Bronchial epithelial cell (primary cell): ENCODE data around the gene ERVFRD-1. TPM values are rescaled to one million over a fixed set of nuclear protein-coding genes. Genes with fewer than 3 reads are reported as not detected.

Experiments
- DNase-seq: peaks from one replicate; pipeline ENCODE4 v3.0.0-alpha.2; 2010; ENCODE audit warnings: low read depth
- FAIRE-seq: peaks from 2 replicates; lab custom pipeline; 2011; peaks lifted over from hg19 to GRCh38; lab: Jason Lieb, UNC
- H3K27me3 ChIP-seq: 2 replicates; pipeline ENCODE4 v1.5.1; 2011; ENCODE audit warnings: low read length; ENCODE audit not compliant: control insufficient read depth, insufficient read depth
- H3K36me3 ChIP-seq: 2 replicates; pipeline ENCODE4 v1.5.1; 2011; ENCODE audit warnings: low read length; ENCODE audit not compliant: control insufficient read depth, insufficient read depth
- H3K4me3 ChIP-seq: 2 replicates; pipeline ENCODE4 v1.5.1; 2011; ENCODE audit warnings: mild to moderate bottlenecking, low read depth, low read length, control low read depth
- CTCF ChIP-seq: IDR thresholded peaks from 2 replicates; pipeline ENCODE4 v1.5.1; 2011; ENCODE audit warnings: mild to moderate bottlenecking, moderate library complexity, low read length, control low read depth, inconsistent platforms; ENCODE audit not compliant: insufficient read depth, severe bottlenecking
- total RNA-seq: library from RNA; depleted of rRNA; stranded (reverse); fragments of >200 nt; gene quantifications from 2 replicates; pipeline ENCODE4 v1.2.1, GENCODE V29; 2014

The ERVFRD-1 gene
- total RNA-seq, 1 donor from 2014 or later = not detected

- Histone ChIP-seq H3K36me3 (no peaks in the 10 kb centered on the region), H3K4me3 (no peak overlapping the region), H3K27me3 (no peaks in the 10 kb centered on the region)
- DNase-seq = peak; percentile 64
- no peak for FAIRE-seq
- no peak for TF ChIP-seq CTCF
Measured at GRCh38 chr6:11069760-11070159, 41.8 kb downstream of the ERVFRD-1 start.

- DNase-seq = no peak
- H3K27me3 ChIP-seq = no peaks in the 10 kb centered on the region
- FAIRE-seq = no peak
- H3K4me3 ChIP-seq = no peak overlapping the region
- TF ChIP-seq CTCF = no peak
- no peaks in the 10 kb centered on the region for H3K36me3 ChIP-seq
Measured at GRCh38 chr6:11067348-11067747, 44.2 kb downstream of the ERVFRD-1 start.

GRCh38 chr6:11066505-11067347, 44.8 kb downstream of the ERVFRD-1 start:
- H3K4me3 ChIP-seq = no peak overlapping the region
- H3K36me3 ChIP-seq = no peaks in the 10 kb centered on the region
- no peak for TF ChIP-seq CTCF
- DNase-seq = no peak
- no peaks in the 10 kb centered on the region for H3K27me3 ChIP-seq
- FAIRE-seq = no peak

GRCh38 chr6:11065436-11066202, 45.9 kb downstream of the ERVFRD-1 start:
- no peak for TF ChIP-seq CTCF
- peaks cover 1% of the 10 kb centered on the region for H3K27me3 ChIP-seq
- FAIRE-seq = no peak
- no peak overlapping the region for H3K4me3 ChIP-seq
- no peaks in the 10 kb centered on the region for H3K36me3 ChIP-seq
- DNase-seq = no peak

GRCh38 chr6:11064836-11065235, 46.7 kb downstream of the ERVFRD-1 start:
- Histone ChIP-seq H3K36me3 (no peaks in the 10 kb centered on the region), H3K4me3 (no peak overlapping the region), H3K27me3 (peaks cover 1% of the 10 kb centered on the region)
- DNase-seq (no peak), FAIRE-seq (no peak)
- no peak for TF ChIP-seq CTCF
